Cardiac muscle cell (in vitro differentiated cells and primary cell): Measurements from ENCODE around the gene CHRNE. TPM values are rescaled to one million over a fixed set of nuclear protein-coding genes. Genes with fewer than 3 reads are reported as not detected.
A peak's percentile ranks its signal among the peaks of the same experiment; 100 is the strongest.

Experiments used
- DNase-seq, 2 donors: peaks; one replicate each; pipeline versions ENCODE4 v3.0.0 to v3.0.0-alpha.2; 2010 to 2017; ENCODE audit warnings: low read depth in 1 of 2, low spot score in 1 of 2
- H3K27ac ChIP-seq: fragments of 200-600 bp; sonication (generic); 2 replicates; pipeline ENCODE4 v1.5.1; 2016
- H3K27me3 ChIP-seq: fragments of 200-600 bp; sonication (generic); 2 replicates; pipeline ENCODE4 v1.6.0; 2016; ENCODE audit warnings: control low read depth
- H3K36me3 ChIP-seq: fragments of 200-600 bp; sonication (generic); 2 replicates; pipeline ENCODE4 v1.5.1; 2016; ENCODE audit warnings: control low read depth
- H3K4me1 ChIP-seq: fragments of 200-600 bp; sonication (generic); 2 replicates; pipeline ENCODE4 v1.8.1; 2017; ENCODE audit warnings: low read depth, mild to moderate bottlenecking, mixed run types
- H3K4me3 ChIP-seq: fragments of 200-600 bp; sonication (generic); 2 replicates; pipeline ENCODE4 v1.5.1; 2016; ENCODE audit warnings: mild to moderate bottlenecking
- H3K9me3 ChIP-seq: fragments of 200-600 bp; sonication (generic); 2 replicates; pipeline ENCODE4 v1.5.1; 2017; ENCODE audit warnings: low read depth, mild to moderate bottlenecking, control low read depth
- polyA plus RNA-seq: library from polyadenylated mRNA; unstranded; fragments of >200 nt; fragmentation: Nextera tagmentation; extraction: Ambion mirVana; gene quantifications from 2 replicates; pipeline ENCODE4 v1.2.1, GENCODE V29; 2016
- total RNA-seq: library from RNA; depleted of rRNA; stranded (reverse); fragments of >200 nt; gene quantifications from 2 replicates; pipeline ENCODE4 v1.2.3, GENCODE V29; 2016
- TF ChIP-seq, protein P1 (sequence below): IDR thresholded peaks from 2 replicates; pipeline ENCODE4 v1.5.1; 2012; ENCODE audit warnings: low read depth, mild to moderate bottlenecking, low read length

CHRNE gene
- total RNA-seq (0.35 and 1.5 TPM in 2 replicates), polyA plus RNA-seq (0.32 and 1.1 TPM in 2 replicates)

DNA sequence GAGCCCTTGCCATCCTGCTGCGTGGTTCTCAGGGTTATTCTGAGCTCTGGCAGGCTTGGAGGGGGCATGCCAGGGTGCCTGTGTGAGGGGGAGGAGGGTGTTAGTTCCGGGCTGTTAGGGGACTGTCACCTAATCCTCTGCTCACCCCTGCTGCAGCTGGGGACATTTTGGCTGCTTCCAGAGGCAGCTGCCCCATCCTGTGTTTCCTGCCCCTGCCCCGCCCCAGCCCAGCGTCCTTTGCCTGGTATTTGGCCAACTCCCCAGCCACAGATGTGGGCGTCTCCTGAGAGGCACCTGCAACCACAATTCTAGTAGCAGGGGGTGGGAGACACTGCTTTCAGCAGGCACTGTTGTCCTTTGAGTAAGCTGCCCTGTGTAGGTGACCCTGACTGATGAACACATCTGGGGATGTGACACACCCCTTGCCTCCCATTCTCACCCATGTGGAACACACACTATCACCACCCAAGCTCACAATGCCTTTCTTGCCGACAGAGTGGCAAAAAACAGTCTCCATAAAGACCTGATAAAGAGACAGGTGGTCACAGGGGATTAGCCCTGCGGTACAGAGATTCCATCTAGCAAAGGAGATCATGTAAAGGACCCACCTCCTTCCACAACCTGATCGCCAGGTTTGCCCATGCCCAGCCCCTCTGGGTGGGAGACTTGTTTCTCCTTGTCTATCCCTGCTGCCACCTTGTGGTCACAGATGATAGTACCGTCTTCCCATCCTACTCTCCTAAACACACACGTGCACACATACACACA, at the start of gene CHRNE:
Gene CHRNE, minus strand, starts transcription at position 48 of the 768 bp plus-strand sequence. Its CDS starts 35 bp downstream, at position 13.
- Histone ChIP-seq H3K4me3 (no peak within 1 kb of the TSS), H3K9me3 (no peaks in the 10 kb centered on the region), H3K36me3 (no peaks in the 10 kb centered on the region), H3K4me1 (peaks cover 5% of the 10 kb centered on the region), H3K27ac (no peak within 1 kb of the TSS), H3K27me3 (no peaks in the 10 kb centered on the region)
- TF ChIP-seq, protein P1, sequence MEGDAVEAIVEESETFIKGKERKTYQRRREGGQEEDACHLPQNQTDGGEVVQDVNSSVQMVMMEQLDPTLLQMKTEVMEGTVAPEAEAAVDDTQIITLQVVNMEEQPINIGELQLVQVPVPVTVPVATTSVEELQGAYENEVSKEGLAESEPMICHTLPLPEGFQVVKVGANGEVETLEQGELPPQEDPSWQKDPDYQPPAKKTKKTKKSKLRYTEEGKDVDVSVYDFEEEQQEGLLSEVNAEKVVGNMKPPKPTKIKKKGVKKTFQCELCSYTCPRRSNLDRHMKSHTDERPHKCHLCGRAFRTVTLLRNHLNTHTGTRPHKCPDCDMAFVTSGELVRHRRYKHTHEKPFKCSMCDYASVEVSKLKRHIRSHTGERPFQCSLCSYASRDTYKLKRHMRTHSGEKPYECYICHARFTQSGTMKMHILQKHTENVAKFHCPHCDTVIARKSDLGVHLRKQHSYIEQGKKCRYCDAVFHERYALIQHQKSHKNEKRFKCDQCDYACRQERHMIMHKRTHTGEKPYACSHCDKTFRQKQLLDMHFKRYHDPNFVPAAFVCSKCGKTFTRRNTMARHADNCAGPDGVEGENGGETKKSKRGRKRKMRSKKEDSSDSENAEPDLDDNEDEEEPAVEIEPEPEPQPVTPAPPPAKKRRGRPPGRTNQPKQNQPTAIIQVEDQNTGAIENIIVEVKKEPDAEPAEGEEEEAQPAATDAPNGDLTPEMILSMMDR, result peak; percentile 72
- peak; percentile 81 to 84 for DNase-seq

DNA sequence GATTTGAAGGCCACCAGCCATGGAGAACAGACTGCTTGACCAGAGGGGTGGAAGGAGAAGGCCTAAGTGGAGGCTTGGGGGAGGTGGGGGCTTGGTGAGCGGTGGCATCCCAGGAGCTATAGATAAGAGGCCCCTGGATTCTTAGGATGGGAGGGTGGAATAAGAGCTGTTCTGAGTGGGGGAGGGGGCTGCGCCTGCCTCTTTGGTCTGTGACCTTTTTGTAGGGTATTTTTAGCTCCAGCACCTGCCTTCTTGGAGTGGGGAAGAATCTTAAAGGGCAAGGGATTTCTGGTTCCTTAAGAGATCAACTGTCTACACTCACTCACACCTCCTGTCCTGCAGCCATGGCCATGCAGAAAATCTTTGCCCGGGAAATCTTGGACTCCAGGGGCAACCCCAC, 48.6 kb upstream of the CHRNE start:
- Histone ChIP-seq H3K36me3 (peaks cover 20% of the 10 kb centered on the region), H3K4me3 (peak overlapping the region; percentile 96), H3K9me3 (no peaks in the 10 kb centered on the region), H3K27ac (peak overlapping the region; percentile 94), H3K27me3 (no peaks in the 10 kb centered on the region), H3K4me1 (peaks cover 41% of the 10 kb centered on the region)
- peak in 1 of 2 donors; percentile 89 for DNase-seq
- TF ChIP-seq, protein P1, result no peak

DNA sequence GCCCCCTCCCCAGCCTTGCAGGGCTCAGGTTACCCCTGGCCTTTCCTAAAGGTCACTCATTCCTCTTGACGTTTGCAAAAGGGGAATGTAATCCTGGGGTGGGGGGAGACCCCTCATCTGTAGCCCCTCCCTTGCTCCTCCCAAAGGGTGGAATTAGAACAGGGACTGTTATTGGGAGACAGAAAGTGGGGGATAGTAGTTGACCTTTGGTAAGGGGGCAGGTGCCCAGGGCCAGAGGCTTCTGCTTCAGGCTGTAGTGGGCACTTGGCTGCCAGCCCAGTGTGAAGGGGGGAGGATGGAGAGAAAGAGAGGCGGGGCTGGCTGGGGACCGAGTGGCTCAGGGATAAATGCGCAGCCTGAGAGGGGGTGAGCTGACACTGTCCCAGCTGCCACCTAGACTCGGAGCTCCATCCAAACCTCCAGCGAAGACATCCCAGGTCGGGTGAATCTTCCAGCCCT, 47.9 kb upstream of the CHRNE start, which contains the start of gene ENO3:
Gene ENO3, plus strand, starts transcription at position 374 of the 459 bp plus-strand sequence. CDS start 711 bp downstream, outside the sequence.
- DNase-seq, result peak in 1 of 2 donors; percentile 76
- H3K36me3 ChIP-seq, result peaks cover 23% of the 10 kb centered on the region
- peak within 1 kb of the TSS; percentile 94 for H3K27ac ChIP-seq
- TF ChIP-seq, protein P1, result no peak
- H3K27me3 ChIP-seq, result no peaks in the 10 kb centered on the region
- H3K4me3 ChIP-seq, result peak within 1 kb of the TSS; percentile 96
- H3K4me1 ChIP-seq, result peaks cover 44% of the 10 kb centered on the region
- no peaks in the 10 kb centered on the region for H3K9me3 ChIP-seq

DNA sequence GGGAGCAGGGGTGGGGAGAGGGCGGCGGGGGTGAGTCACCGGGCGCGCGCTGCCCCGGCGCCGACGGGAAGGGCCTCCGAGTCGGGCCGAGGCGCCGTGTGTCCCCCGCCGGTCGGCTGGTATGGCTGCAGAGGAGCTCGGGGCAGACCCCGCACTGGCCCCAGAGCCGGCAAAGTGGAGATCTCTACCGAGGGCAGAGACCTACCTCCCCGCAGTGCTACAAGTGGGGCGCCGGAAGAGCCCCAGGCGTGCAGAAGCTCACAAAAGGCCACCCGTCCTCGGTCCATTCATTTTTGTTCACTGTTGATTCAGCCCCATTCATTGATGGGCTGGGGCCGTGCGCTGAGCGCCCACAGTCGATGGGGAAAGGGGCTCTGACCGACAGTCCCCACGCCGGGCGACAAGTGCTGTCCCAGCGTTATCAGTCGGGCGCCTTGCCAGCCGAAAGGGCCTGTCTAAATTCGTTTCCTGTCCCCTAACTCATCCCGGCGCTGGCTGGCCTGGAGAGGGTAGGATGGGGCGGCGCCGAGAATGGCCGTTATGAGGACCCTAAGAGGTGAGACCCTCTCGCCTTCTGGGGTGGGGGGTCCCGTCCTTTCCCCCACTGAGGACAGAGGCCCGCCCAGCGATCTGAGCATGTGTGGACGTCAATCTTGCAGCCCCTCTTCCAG, 47.3 kb upstream of the CHRNE start:
- peaks cover 28% of the 10 kb centered on the region for H3K36me3 ChIP-seq
- no peaks in the 10 kb centered on the region for H3K9me3 ChIP-seq
- DNase-seq, result peak in 1 of 2 donors; percentile 67
- peak overlapping the region; percentile 96 for H3K4me3 ChIP-seq
- TF ChIP-seq, protein P1, result no peak
- H3K27me3 ChIP-seq, result no peaks in the 10 kb centered on the region
- peak overlapping the region; percentile 94 for H3K27ac ChIP-seq
- H3K4me1 ChIP-seq, result peaks cover 44% of the 10 kb centered on the region

DNA sequence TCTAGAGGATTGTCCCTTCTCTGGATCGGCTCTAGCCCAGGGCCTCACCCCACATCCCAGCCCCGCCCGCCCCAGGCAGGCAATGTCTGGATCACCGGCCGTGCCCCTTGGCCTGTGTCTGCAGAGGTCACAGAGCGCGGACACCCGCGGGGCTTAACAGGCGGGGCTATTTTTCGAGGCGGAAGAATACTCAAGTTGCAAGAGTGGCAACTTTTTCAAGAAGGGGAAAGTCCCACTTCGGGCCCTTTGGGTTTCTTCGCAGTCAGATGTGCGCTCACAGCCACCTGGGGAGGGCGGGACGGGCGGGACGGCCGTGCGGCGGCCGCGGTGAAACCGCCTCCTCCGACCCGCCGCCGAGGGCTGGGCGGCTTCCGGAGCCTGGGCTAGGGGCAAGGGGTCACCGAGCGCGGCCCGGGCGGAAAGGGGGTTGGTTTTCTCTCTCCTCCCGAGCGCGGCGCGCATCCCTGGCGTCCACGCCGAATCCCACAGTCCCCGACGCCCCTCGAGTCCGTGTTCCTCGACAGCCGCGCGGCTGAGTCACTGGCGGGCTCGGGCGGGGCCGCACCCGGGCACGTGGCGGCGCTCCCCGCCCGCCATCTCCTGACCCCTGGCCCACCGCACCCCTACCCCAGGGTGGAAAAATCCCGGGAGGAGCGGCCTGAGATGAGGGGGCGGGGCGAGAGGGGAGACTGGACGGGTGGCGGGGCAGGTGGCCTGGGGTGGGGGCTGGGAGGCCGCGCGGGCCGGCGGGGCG, 46.6 kb upstream of the CHRNE start:
- Histone ChIP-seq H3K27me3 (no peaks in the 10 kb centered on the region), H3K36me3 (peaks cover 31% of the 10 kb centered on the region)
- TF ChIP-seq, protein P1, result no peak

More for the DNA sequence above, 46.6 kb upstream of the CHRNE start:
- Histone ChIP-seq H3K4me3 (peak overlapping the region; percentile 96), H3K27ac (peak overlapping the region; percentile 94), H3K9me3 (no peaks in the 10 kb centered on the region), H3K4me1 (peaks cover 44% of the 10 kb centered on the region)
- peak; percentile 60 to 73 for DNase-seq
